EH (cell line): ENCODE results near the gene UQCRH.
"Not testable (repeated sequence)": the region's sequence is repeated elsewhere in the genome, so short reads cannot be mapped to it uniquely, and the experiment has no call there.

Source experiments
- DNase-seq: peaks from one replicate; pipeline ENCODE4 v3.0.0-alpha.2; 2015; ENCODE audit warnings: low read depth

UQCRH gene

DNA sequence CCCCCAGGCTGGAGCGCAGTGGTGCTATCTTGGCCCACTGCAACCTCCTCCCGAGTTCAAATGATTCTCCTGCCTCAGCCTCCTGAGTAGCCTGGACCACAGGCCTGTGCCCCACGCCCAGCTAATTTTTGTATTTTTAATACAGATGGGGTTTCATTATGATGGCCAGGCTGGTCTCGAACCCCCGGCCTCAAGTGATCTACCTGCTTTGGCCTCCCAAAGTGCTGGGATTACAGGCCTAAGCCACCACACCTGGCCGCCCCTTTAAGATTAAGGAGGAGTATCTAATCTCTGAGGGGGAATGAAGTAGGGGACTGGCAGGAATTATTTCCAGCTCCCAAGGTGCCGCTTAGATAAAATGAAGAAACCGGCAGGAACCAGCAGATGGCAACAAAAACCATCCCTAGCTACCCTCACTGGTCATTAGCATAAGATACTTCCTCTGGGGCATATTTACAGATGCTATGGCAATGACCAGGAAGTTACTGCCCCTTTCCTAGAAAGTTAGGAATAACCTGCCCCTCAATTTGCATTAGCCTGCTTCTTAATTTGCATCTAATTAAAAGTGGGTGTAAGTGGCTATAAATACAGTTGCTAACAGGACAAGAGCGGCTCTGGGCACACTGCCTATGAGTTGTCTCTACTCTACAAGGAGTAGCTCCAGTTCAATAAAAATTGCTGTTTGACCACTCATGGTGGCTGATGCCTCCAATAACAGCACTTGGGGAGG lies 30.0 kb downstream of the UQCRH start:
- DNase-seq = peak; percentile 57

DNA sequence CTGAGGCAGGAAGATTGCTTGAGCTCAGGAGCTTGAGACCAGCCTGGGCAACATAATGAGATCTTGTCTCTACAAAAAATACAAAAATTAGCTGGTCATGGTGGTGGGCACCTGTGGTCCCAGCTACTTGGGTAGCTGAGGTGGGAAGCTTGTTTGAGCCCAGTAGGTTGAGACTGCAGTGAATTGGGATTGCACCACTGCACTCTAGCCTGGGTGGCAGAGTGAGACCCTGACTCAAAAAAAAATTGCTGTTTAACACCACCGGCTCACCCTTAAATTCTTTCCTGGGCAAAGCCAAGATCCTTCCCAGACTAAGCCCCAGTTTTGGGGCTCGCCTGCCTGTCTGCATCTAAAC lies 30.5 kb downstream of the UQCRH start:
- no peak for DNase-seq

DNA sequence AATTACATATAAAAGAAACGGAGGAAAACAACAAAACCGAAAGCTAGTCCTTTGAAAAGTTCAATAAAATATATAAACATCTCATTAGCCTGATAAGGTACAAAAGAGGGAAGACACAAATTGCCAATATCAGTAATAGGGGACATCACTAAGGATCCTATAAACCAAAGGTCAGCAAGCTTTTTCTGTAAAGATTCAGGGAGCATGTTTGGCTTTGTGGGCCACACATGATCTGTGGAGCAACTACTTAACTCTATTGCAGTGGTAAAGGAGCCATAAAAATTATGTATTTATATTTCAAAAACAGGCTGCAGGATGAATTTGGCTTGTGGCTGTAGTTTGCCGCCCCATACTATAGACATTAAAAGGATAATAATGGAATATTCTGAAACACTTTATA lies 31.6 kb downstream of the UQCRH start:
- DNase-seq = no peak

DNA sequence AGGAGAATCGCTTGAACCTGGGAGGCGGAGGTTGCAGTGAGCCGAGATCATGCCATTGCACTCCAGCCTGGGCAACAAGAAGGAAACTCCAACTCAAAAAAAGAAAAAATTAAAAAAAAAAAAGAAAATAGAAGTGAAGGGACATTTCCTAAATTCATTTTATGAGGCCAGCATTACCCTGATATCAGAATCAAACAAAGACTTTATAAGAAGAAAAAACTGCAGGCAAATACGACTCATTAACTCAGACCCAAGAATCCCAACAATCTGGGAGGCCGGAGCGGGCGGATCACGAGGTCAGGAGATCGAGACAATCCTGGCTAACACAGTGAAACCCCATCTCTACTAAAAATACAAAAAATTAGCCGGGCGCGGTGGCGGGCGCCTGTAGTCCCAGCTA lies 33.9 kb downstream of the UQCRH start:
- not testable (repeated sequence) for DNase-seq

DNA sequence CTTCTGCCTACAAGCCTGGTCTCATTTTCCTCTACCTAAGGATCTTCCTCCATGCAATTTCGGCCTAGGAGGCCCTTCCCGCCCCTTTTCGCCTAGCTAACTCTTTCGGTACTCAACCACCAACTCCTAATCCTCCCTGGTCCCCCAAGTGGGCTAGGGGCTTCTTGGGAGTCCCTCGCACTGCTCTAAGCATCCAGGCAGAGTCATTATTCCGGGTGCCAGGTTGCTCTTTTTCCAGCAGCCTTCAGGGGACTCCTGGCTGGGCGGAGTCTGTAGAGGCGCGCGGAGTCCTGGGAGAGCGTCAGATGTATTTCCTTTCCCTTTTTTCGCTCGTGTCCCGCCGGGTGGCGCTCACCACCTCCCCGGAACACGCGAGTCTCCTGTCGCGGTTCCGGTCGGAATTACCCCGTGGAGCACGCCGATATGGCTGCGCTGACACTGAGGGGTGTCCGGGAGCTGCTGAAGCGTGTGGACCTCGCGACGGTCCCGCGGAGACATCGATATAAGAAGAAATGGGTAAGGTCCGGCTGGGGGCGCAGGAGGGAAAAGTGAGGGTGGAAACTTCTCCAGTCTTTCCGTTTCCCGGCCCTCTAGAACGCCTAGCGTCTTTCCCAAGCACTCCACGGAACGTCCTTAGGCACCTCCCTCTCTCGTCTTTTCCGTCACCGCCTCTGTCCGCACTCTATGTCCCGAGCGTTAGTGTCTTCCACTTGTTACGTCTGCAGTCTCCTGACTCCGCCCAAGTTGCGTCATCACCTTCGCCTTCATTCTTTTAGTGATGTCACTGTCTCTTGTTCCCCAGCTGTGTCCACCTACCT lies 37.1 kb downstream of the UQCRH start, which contains the start of gene NSUN4:
Gene NSUN4, plus strand, starts transcription at position 404 of the 818 bp plus-strand sequence. Its CDS starts 20 bp downstream, at position 424.
- peak; percentile 96 for DNase-seq

DNA sequence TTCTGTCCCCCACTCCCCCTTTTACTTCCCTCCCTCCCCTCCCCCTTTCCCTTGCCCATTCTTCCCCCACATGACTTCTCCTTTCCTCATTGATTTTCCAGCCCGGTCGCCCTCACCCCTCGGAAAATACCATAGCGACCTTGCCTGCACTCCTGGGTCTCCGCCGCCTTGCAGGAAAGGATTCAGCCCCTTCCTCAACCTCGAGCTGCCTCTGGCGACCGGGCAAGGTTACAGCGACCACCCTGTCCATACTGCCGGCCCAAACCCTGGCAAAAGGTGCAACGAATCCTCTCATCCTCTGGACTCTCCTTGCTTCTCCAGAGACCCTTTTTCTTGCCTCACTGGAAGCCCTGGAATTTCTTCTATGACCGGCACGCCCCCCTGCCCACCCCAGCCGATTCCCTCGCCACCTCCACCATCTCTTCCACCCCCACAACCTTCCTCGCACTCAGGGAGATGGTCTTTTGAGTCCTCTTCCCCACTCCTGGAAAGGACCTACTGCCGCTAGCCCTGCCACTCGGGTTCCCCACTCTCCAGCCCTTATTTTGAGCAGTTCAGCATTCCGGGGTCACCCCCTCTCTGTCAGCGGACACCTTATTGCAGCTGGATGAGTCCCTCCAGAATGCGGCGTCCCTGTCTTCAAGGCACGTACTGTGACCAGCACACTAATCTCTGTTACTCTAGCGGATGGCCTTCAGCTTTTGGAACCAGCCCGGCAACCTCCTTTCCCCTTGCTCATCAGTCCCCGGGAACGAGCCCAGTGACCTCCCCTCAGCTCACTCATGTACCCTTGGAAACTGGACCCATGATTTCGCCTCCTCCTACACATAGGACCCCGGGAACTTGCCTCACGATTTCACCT lies 38.0 kb downstream of the UQCRH start:
- DNase-seq = no peak

DNA sequence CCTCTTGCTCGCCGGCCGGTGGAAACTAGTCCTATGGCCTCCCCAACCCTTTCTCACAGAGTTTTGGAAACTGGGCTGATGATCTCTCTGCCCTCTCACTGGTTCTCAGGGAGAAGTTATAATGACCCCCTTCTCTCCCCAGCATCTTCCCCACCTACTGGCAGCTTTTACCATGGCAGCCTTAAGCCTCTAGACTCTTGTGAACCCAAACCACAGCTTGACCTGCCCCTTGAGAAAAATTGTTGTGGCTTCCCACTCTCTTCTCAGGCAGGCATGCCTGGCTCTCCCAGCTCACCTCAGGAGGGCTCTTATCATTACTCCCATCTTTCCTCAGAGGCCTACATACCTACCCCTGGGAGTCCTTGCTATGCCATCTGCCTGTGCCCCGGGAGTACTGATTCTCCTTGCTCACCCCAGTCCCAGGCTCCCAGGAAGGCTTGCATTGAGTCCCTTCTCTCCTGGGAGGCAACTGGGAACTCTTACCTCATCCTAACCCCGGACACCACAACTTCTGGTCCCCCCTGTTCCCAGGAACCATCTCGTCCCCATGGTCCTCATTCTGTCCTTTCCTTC lies 38.7 kb downstream of the UQCRH start:
- peak; percentile 57 for DNase-seq

DNA sequence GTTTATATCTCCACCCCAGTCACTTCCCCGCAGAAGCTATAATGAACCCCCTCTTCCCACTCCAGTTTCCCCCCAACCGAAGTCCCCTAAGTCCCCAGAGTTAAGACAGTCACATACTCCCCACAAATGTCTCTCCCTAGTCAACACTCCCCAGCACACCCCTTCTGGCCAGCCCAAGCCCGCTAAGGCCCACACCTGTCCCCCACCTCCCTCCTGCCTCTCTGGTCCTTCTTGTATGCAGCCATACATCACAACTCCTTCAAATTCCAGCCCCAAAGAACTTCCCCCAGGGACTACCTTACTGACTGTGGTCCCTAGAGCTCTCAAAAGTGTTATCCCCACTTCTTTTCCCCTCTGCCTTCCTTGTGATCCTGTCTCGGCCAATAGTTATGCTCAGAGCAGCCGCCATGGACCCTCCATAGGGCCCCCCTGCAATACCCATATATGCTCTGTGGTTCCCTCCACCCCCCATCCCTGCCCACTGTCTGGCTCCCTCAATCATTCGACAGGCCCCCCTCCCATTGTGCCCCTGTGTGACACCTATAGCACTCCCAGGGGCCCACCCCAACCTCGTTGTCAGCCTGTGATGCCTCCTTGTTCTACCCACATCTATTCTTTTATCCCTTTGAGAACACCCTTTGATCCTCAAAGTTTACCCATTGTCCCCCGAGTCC lies 39.3 kb downstream of the UQCRH start:
- DNase-seq = no peak

DNA sequence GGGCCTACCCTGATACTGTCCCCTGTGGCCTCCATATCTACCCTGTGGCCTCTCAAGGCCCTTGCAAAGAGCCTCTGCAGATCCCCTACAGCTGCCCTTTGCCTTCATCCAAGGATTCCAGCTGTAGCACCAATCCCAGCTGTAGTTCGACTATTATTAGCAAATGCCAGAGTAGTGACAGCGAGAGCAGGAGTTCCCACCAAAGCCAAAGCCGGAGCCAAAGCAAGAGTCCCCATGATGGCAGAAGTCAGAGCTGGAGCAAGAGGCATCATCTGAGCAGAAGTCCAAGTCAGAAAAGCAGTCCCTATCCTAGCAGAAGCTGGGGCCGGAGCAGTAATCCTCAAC lies 39.8 kb downstream of the UQCRH start:
- DNase-seq = no peak

DNA sequence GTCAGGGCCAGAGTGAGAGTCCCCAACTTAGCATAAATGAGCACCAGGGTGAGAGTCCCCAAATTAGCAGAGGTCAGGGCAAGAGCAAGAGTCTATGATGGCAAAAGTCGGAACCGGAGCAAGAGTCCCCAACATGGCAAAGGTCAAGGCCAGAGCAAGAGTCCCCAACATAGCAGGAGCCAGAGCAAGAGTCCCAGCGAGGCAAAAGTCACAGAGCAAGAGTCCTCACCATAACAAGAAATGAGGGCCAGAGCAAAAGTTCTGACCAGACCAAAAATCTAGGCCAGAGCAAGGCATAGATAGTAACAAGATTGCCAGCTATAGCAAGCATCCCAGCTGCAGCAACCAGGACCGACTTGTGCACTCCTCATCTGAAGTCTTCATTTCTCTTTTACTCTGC lies 40.2 kb downstream of the UQCRH start:
- no peak for DNase-seq

DNA sequence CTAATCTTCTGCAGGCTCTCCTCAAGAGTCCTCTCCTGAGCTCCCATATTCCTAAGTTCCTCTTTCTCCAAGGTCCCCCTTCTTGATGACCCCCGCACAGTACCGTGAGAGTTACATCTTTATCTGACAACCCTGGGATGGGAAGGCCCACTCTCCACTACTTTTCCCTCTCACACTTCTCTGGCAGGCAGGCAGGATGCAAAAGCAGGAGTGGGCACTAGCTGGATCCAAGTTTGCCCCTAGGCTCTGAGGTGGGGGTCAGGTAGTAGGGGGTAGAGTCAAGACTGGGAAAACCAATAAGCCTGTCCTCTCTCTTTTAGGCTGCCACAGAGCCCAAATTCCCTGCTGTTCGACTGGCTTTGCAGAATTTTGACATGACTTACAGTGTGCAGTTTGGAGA lies 41.0 kb downstream of the UQCRH start:
- DNase-seq = no peak

DNA sequence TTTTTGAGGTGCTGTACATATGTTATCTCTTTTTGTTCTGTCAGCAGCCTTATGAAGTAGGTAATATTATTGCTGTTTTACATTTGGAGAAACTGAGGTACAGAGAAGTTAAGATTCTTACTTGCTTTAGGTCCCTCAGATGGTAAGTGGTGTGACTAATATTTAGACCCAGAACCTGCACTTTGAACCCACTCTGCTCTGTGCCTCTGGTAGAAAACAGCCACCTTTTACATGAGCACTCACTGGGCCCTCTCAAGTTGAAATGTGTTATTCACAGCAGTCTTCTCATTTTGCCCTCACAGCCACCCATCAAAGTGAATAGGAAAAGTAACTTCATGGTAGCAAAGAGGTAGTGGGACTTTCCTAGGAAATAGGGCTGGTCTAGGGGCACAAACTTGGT lies 41.8 kb downstream of the UQCRH start:
- DNase-seq = no peak

DNA sequence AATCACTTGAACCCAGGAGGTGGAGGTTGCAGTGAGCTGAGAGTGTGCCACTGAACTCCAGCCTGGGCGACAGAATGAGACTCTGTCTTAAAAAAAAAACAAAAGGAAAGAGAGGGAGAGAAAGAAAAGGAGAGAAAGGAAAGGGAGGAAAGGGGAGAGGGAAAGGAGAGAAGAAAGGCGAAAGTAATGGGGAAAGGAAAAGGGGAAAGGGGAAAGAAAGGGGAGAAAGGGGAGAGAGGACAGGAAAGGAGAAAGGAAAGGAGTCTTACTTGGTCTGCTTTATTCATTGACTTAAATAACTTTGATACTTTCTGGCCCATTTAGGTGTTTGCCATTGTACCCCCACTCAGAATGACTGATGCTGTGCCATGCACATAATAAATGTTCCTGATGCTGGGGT lies 48.9 kb downstream of the UQCRH start:
- no peak for DNase-seq

DNA sequence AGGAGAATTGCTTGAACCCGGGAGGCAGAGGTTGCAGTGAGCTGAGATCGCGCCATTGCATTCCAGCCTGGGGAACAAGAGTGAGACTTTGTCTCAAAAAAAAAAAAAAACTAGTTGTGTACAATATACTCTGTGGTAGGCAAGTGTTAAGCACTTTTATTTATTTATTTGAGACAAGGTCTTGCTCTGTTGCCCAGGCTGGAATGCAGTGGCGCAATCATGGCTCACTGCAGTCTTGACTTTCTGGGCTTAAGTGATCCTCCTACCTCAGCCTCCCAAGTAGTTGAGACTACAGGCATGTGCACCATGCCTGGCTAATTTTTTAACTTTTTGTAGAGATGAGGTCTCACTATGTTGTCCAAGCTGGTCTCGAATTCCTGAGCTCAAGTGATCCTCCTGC lies 52.4 kb downstream of the UQCRH start:
- DNase-seq = peak; percentile 7

DNA sequence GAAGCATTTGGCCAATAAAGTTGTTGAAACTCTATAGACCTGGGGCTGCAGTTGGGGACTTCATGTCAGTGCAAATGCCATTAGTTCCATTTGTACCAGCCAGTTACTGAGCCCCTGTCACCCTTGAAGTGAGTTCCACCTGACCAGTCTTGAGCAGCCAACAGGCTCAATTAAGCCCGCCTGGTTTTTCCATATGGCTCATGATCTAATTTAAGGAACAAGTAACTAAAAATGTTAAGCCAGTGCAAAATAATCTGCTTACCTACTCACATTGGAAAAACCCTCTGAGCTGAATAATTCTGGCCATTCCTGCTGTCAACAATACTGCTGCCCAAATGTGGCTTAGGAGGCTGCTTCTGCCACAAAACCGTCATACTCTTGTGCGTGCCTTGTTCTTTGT lies 58.7 kb downstream of the UQCRH start:
- no peak for DNase-seq

DNA sequence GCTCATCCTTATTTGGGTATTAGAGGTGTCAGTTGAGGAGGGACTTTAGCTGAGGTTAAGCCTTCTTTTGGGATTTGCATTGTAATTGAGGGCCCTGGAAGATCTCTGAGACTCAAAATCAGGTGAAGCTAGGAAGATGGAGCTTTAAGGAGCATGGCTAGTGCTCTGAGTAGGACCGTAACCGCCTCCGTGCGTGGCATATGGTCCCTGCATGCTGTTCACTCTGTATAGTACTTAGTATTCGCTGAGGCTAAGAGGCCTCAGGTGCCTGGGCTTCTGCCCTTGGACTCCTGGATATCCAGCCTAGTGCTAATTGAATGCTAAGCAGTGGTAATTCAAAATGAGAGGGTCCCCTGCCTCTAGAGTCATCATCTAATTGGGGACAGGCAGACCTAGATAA lies 59.6 kb downstream of the UQCRH start:
- no peak for DNase-seq

DNA sequence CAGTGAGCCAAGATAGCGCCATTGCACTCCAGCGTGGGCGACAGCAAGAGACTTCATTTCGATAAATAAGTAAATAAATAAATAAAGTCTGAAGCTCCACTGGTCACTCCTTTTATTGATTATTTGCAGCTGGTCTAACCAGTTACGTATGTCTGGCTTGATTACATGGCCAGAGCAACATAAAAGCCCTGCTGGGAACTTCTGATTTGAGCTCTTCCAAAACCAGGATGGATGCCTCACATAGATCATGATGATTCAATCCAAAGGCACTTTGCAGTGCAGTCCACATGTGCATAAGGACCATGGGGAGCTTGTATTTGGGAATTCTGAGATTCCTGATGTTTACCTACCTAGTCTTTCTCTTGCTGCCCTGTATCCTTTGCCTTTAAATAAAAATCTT lies 61.1 kb downstream of the UQCRH start:
- peak; percentile 82 for DNase-seq

DNA sequence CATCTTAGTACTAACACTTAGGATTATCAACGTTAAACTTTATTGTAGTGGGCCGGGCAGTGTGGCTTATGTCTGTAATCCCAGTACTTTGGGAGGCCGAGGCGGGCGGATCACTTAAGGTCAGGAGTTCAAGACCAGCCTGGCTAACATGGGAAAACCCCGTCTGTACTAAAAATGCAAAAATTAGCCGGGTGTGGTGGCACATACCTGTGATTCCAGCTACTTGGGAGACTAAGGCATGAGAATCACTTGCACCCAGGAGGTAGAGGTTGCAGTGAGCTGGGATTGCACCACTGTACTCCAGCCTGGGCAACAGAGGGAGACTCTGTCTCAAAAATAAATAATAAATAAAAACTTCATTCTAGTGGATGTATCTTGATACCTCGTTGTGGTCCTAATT lies 62.3 kb downstream of the UQCRH start:
- not testable (repeated sequence) for DNase-seq
